SK-N-SH treated with all-trans-retinoic acid at 6 μM for 48 hours (cell line): ENCODE results near the gene ROBO1.

Experiments used
- ATAC-seq: fragments of 200-7000 bp; cut with Tn5 transposase; 3 replicates; pipeline ENCODE4 v1.9.1; 2020; ENCODE audit warnings: mild to moderate bottlenecking, moderate library complexity
- BACH2 ChIP-seq: fragments of 250-450 bp; sonication (Bioruptor Pico); IDR thresholded peaks from 2 replicates; pipeline ENCODE4 v1.9.0; 2021; ENCODE audit warnings: mild to moderate bottlenecking, borderline replicate concordance
- CSDC2 ChIP-seq: fragments of 250-450 bp; sonication (Bioruptor Pico); IDR thresholded peaks from 2 replicates; pipeline ENCODE4 v1.5.0; 2020; ENCODE audit warnings: mild to moderate bottlenecking, moderate library complexity
- GLIS3 ChIP-seq: fragments of 250-450 bp; sonication (Bioruptor Pico); IDR thresholded peaks from 2 replicates; pipeline ENCODE4 v1.5.0; 2020; ENCODE audit warnings: mild to moderate bottlenecking, moderate library complexity
- ISL1 ChIP-seq: fragments of 250-450 bp; sonication (Bioruptor Pico); IDR thresholded peaks from 2 replicates; pipeline ENCODE4 v2.1.2; 2022; ENCODE audit warnings: mild to moderate bottlenecking, moderate library complexity
- OSR1 ChIP-seq: fragments of 250-450 bp; sonication (Bioruptor Pico); IDR thresholded peaks from 2 replicates; pipeline ENCODE4 v1.8.0; 2022; ENCODE audit warnings: moderate library complexity, mild to moderate bottlenecking, inconsistent platforms
- PPARA ChIP-seq: fragments of 250-450 bp; sonication (Bioruptor Pico); IDR thresholded peaks from 2 replicates; pipeline ENCODE4 v1.5.0; 2020; ENCODE audit warnings: mild to moderate bottlenecking, borderline replicate concordance
- RARB ChIP-seq: fragments of 250-450 bp; sonication (Bioruptor Pico); IDR thresholded peaks from 2 replicates; pipeline ENCODE4 v1.8.0; 2021; ENCODE audit warnings: mild to moderate bottlenecking, moderate library complexity
- SNAI2 ChIP-seq: fragments of 250-450 bp; sonication (Bioruptor Pico); IDR thresholded peaks from 2 replicates; pipeline ENCODE4 v1.5.0; 2020; ENCODE audit warnings: mild to moderate bottlenecking, moderate library complexity
- TCF4 ChIP-seq: fragments of 250-450 bp; sonication (Bioruptor Pico); IDR thresholded peaks from 2 replicates; pipeline ENCODE4 v1.8.0; 2021; ENCODE audit warnings: mild to moderate bottlenecking, moderate library complexity, borderline replicate concordance
- TOX ChIP-seq: fragments of 250-450 bp; sonication (Bioruptor Pico); IDR thresholded peaks from 2 replicates; pipeline ENCODE4 v1.8.0; 2021; ENCODE audit warnings: mild to moderate bottlenecking, moderate library complexity, borderline replicate concordance
- ZC3H10 ChIP-seq: fragments of 250-450 bp; sonication (Bioruptor Pico); IDR thresholded peaks from 2 replicates; pipeline ENCODE4 v1.5.1; 2021; ENCODE audit warnings: mild to moderate bottlenecking, moderate library complexity
- ZFP3 ChIP-seq: fragments of 250-450 bp; sonication (Bioruptor Pico); IDR thresholded peaks from 2 replicates; pipeline ENCODE4 v1.5.0; 2020; ENCODE audit warnings: mild to moderate bottlenecking, moderate library complexity
- ZFP30 ChIP-seq: fragments of 450-650 bp; formaldehyde crosslinking; IDR thresholded peaks from 2 replicates; pipeline ENCODE4 v1.5.0; 2022; ENCODE audit warnings: mild to moderate bottlenecking, moderate library complexity
- ZNF565 ChIP-seq: fragments of 450-650 bp; formaldehyde crosslinking; conservative IDR thresholded peaks from 2 replicates; pipeline ENCODE4 v1.5.0; 2020; ENCODE audit warnings: low read depth, mild to moderate bottlenecking, moderate library complexity
- ZNF8 ChIP-seq: fragments of 450-650 bp; formaldehyde crosslinking; IDR thresholded peaks from 2 replicates; pipeline ENCODE4 v1.5.0; 2020; ENCODE audit warnings: mild to moderate bottlenecking, moderate library complexity
- TF ChIP-seq, protein P1 (sequence below): fragments of 250-450 bp; sonication (Bioruptor Pico); IDR thresholded peaks from 2 replicates; pipeline ENCODE4 v1.8.0; 2020; ENCODE audit warnings: mild to moderate bottlenecking, moderate library complexity, borderline replicate concordance
- TF ChIP-seq, protein P2 (sequence below): fragments of 250-450 bp; sonication (Bioruptor Pico); IDR thresholded peaks from 2 replicates; pipeline ENCODE4 v1.5.1; 2020; ENCODE audit warnings: low read depth, mild to moderate bottlenecking, moderate library complexity
- TF ChIP-seq, protein P3 (sequence below): fragments of 250-450 bp; sonication (Bioruptor Pico); IDR thresholded peaks from 2 replicates; pipeline ENCODE4 v1.5.1; 2021; ENCODE audit warnings: mild to moderate bottlenecking, moderate library complexity
- TF ChIP-seq, protein P4 (sequence below): fragments of 250-450 bp; sonication (Bioruptor Pico); IDR thresholded peaks from 2 replicates; pipeline ENCODE4 v1.8.0; 2021; ENCODE audit warnings: low read depth, mild to moderate bottlenecking, moderate library complexity, borderline replicate concordance
- TF ChIP-seq, protein P5 (sequence below): fragments of 250-450 bp; sonication (Bioruptor Pico); IDR thresholded peaks from 2 replicates; pipeline ENCODE4 v1.5.0; 2020; ENCODE audit warnings: mild to moderate bottlenecking, moderate library complexity

The ROBO1 gene

DNA sequence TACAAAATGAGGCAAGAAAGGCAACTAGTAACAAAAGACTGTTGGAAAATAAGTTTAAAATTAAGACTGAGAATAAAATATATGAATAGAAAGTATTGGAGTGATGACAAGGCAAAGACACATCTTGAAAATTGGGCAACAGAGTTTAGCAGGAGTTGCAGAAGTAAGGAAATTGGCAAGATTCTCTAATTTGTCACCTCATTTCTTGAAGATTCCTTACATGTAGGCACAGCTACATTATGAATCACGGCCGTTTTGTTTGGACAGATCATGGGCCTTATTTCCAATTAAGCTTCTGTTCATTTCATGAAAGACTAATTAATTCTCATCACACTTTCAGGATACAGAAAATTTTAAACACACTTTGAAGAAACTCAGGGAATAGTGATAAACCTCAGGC is 170.1 kb downstream of the ROBO1 start:
- no peak for ATAC-seq
- TF ChIP-seq GLIS3 (CRISPR knock-in tag) (no peak), OSR1 (CRISPR knock-in tag) (no peak), BACH2 (CRISPR knock-in tag) (no peak), ZFP30 (no peak), CSDC2 (no peak), PPARA (no peak), ZC3H10 (CRISPR knock-in tag) (no peak), ISL1 (CRISPR knock-in tag) (no peak), ZFP3 (CRISPR knock-in tag) (no peak), TOX (CRISPR knock-in tag) (no peak), ZNF565 (CRISPR knock-in tag) (no peak), ZNF8 (CRISPR knock-in tag) (no peak), SNAI2 (CRISPR knock-in tag) (no peak), TCF4 (CRISPR knock-in tag) (no peak), RARB (CRISPR knock-in tag) (no peak)
- TF ChIP-seq, protein P1, sequence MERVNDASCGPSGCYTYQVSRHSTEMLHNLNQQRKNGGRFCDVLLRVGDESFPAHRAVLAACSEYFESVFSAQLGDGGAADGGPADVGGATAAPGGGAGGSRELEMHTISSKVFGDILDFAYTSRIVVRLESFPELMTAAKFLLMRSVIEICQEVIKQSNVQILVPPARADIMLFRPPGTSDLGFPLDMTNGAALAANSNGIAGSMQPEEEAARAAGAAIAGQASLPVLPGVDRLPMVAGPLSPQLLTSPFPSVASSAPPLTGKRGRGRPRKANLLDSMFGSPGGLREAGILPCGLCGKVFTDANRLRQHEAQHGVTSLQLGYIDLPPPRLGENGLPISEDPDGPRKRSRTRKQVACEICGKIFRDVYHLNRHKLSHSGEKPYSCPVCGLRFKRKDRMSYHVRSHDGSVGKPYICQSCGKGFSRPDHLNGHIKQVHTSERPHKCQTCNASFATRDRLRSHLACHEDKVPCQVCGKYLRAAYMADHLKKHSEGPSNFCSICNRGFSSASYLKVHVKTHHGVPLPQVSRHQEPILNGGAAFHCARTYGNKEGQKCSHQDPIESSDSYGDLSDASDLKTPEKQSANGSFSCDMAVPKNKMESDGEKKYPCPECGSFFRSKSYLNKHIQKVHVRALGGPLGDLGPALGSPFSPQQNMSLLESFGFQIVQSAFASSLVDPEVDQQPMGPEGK: no peak
- TF ChIP-seq, protein P2, sequence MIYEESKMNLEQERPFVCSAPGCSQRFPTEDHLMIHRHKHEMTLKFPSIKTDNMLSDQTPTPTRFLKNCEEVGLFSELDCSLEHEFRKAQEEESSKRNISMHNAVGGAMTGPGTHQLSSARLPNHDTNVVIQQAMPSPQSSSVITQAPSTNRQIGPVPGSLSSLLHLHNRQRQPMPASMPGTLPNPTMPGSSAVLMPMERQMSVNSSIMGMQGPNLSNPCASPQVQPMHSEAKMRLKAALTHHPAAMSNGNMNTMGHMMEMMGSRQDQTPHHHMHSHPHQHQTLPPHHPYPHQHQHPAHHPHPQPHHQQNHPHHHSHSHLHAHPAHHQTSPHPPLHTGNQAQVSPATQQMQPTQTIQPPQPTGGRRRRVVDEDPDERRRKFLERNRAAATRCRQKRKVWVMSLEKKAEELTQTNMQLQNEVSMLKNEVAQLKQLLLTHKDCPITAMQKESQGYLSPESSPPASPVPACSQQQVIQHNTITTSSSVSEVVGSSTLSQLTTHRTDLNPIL (CRISPR knock-in tag): no peak
- TF ChIP-seq, protein P3, sequence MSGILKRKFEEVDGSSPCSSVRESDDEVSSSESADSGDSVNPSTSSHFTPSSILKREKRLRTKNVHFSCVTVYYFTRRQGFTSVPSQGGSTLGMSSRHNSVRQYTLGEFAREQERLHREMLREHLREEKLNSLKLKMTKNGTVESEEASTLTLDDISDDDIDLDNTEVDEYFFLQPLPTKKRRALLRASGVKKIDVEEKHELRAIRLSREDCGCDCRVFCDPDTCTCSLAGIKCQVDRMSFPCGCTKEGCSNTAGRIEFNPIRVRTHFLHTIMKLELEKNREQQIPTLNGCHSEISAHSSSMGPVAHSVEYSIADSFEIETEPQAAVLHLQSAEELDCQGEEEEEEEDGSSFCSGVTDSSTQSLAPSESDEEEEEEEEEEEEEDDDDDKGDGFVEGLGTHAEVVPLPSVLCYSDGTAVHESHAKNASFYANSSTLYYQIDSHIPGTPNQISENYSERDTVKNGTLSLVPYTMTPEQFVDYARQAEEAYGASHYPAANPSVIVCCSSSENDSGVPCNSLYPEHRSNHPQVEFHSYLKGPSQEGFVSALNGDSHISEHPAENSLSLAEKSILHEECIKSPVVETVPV: no peak
- TF ChIP-seq, protein P4, sequence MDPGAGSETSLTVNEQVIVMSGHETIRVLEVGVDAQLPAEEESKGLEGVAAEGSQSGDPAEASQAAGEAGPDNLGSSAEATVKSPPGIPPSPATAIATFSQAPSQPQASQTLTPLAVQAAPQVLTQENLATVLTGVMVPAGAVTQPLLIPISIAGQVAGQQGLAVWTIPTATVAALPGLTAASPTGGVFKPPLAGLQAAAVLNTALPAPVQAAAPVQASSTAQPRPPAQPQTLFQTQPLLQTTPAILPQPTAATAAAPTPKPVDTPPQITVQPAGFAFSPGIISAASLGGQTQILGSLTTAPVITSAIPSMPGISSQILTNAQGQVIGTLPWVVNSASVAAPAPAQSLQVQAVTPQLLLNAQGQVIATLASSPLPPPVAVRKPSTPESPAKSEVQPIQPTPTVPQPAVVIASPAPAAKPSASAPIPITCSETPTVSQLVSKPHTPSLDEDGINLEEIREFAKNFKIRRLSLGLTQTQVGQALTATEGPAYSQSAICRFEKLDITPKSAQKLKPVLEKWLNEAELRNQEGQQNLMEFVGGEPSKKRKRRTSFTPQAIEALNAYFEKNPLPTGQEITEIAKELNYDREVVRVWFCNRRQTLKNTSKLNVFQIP: no peak
- TF ChIP-seq, protein P5, sequence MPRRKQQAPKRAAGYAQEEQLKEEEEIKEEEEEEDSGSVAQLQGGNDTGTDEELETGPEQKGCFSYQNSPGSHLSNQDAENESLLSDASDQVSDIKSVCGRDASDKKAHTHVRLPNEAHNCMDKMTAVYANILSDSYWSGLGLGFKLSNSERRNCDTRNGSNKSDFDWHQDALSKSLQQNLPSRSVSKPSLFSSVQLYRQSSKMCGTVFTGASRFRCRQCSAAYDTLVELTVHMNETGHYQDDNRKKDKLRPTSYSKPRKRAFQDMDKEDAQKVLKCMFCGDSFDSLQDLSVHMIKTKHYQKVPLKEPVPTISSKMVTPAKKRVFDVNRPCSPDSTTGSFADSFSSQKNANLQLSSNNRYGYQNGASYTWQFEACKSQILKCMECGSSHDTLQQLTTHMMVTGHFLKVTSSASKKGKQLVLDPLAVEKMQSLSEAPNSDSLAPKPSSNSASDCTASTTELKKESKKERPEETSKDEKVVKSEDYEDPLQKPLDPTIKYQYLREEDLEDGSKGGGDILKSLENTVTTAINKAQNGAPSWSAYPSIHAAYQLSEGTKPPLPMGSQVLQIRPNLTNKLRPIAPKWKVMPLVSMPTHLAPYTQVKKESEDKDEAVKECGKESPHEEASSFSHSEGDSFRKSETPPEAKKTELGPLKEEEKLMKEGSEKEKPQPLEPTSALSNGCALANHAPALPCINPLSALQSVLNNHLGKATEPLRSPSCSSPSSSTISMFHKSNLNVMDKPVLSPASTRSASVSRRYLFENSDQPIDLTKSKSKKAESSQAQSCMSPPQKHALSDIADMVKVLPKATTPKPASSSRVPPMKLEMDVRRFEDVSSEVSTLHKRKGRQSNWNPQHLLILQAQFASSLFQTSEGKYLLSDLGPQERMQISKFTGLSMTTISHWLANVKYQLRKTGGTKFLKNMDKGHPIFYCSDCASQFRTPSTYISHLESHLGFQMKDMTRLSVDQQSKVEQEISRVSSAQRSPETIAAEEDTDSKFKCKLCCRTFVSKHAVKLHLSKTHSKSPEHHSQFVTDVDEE (CRISPR knock-in tag): no peak

DNA sequence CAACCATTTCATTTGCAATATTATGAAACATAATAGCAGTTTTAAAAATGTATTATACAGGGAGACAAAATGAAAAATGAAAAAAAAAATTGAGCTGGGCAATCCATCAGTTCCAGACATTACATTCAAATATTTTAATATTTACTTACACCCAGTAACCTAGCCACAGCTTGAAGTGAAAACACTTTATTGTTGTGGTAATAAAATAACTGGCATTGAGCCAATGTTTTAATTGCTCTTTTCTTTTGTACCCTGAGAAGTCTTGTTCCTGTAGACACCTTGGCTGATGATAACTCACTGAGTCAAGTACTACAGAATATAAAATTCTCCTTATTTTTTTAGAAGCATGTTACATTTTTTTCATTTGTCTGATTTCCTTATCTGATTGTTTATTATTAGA is 180.6 kb downstream of the ROBO1 start:
- no peak for ATAC-seq
- TF ChIP-seq ZFP3 (CRISPR knock-in tag) (no peak), PPARA (no peak), OSR1 (CRISPR knock-in tag) (no peak), ZC3H10 (CRISPR knock-in tag) (no peak), TOX (CRISPR knock-in tag) (no peak), SNAI2 (CRISPR knock-in tag) (no peak), GLIS3 (CRISPR knock-in tag) (no peak), ZFP30 (no peak), CSDC2 (no peak), ZNF565 (CRISPR knock-in tag) (no peak)
- TF ChIP-seq, protein P3: no peak
- TF ChIP-seq, protein P1: no peak
- TF ChIP-seq, protein P2 (CRISPR knock-in tag): no peak
